Gastrocnemius medialis (tissue), 4 donors: ENCODE data around the gene C11orf71.

Source experiments
- CTCF ChIP-seq, 5 experiments: fragments of 450-650 bp in 3 of 5; fragments of 200-600 bp in 2 of 5; sonication (generic) in 2 of 5; IDR thresholded peaks in 4 of 5; conservative IDR thresholded peaks in 1 of 5; 1 replicate in 4 of 5; 2 replicates in 1 of 5; pipeline ENCODE4 v1.5.1; 2016 to 2019; ENCODE audit warnings: antibody characterized with exemption in 5 of 5, mild to moderate bottlenecking in 3 of 5, moderate library complexity in 3 of 5
- POLR2A ChIP-seq, 2 donors: fragments of 450-650 bp; IDR thresholded peaks; one replicate each; pipeline ENCODE4 v1.6.1; 2017; ENCODE audit warnings: antibody characterized with exemption in 2 of 2, mild to moderate bottlenecking in 2 of 2, moderate library complexity in 2 of 2

- TF ChIP-seq CTCF (IDR thresholded peaks at IDR 0.05 in 4 of 5, conservative IDR thresholded peaks at IDR 0.05 in 1 of 5) (no peak), POLR2A (IDR thresholded peaks at IDR 0.05) (no peak)
Observed at GRCh38 chr11:114430290-114430689, 30.0 kb upstream of the C11orf71 start.
